Upper lobe of left lung (tissue), 4 donors: Measurements from ENCODE around the gene ANO2.

Experiments used
- EP300 ChIP-seq, 4 donors: sonication (generic); formaldehyde crosslinking; IDR thresholded peaks; one replicate each; pipeline ENCODE4 v1.5.1; 2017; ENCODE audit warnings: antibody characterized with exemption in 4 of 4, control low read depth in 2 of 4
- POLR2A ChIP-seq, 4 donors: fragments of 450-650 bp; IDR thresholded peaks; one replicate each; pipeline ENCODE4 v1.5.1; 2016 to 2017; ENCODE audit warnings: antibody characterized with exemption in 4 of 4, mild to moderate bottlenecking in 2 of 4
- POLR2AphosphoS5 ChIP-seq, 2 donors: sonication (generic); formaldehyde crosslinking; IDR thresholded peaks; one replicate each; pipeline ENCODE4 v1.5.1; 2017; ENCODE audit warnings: antibody characterized with exemption in 2 of 2
- TF ChIP-seq, protein P1 (sequence below), 6 experiments: fragments of 450-650 bp in 4 of 6; fragments of 200-600 bp in 2 of 6; sonication (generic) in 2 of 6; IDR thresholded peaks; one replicate each; pipeline ENCODE4 v1.5.1; 2016 to 2019; ENCODE audit warnings: antibody characterized with exemption in 6 of 6

DNA sequence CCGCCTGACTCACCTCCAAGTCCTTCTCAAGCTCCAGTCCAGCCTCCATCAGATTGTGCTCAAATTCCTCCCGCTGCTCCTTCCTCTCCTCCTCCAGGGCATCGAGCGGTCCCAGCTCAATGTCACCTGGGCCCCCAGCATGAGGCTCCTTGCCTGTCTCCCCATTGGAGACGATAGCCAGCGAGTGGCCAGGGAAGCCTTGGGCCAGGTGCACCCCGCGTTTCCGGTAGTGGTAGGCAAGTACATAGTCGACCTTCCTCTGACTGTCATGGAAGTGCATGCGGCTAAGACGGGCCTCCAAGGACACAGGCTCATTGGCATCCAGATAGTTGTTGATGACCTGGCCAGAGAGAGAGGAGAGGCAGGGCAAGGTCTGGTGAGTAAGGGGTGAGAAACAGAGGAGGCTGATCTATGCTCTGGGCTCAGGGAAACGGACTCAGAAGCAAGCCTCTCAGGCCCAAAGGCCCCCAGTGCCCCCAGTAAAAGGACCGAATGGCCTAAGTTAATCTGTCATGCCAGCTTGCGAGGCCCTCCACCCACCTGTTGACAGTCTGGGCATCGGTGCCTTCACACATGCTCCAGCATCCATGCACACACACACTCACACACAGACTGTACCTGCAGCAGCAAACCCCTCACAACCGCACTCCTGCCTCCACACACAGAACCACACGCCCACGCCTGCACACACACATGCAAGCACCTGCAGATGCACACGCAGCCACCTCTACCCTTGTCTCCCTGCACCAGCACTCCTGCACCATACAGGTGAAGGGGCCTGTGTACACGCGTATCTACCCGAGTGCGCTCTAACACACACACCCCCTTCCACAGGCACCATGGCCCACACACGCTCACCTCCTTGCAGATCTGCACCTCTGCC, 23.8 kb downstream of the ANO2 start:
- TF ChIP-seq, protein P1, sequence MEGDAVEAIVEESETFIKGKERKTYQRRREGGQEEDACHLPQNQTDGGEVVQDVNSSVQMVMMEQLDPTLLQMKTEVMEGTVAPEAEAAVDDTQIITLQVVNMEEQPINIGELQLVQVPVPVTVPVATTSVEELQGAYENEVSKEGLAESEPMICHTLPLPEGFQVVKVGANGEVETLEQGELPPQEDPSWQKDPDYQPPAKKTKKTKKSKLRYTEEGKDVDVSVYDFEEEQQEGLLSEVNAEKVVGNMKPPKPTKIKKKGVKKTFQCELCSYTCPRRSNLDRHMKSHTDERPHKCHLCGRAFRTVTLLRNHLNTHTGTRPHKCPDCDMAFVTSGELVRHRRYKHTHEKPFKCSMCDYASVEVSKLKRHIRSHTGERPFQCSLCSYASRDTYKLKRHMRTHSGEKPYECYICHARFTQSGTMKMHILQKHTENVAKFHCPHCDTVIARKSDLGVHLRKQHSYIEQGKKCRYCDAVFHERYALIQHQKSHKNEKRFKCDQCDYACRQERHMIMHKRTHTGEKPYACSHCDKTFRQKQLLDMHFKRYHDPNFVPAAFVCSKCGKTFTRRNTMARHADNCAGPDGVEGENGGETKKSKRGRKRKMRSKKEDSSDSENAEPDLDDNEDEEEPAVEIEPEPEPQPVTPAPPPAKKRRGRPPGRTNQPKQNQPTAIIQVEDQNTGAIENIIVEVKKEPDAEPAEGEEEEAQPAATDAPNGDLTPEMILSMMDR (IDR thresholded peaks at IDR 0.05): no peak
- TF ChIP-seq POLR2A (IDR thresholded peaks at IDR 0.05) (no peak), POLR2AphosphoS5 (IDR thresholded peaks at IDR 0.05) (no peak), EP300 (IDR thresholded peaks at IDR 0.05) (no peak)
